Measurements from ENCODE around the gene GALNT10. TPM values are rescaled to one million over a fixed set of nuclear protein-coding genes. Genes with fewer than 3 reads are reported as not detected.

The GALNT10 gene
- total RNA-seq, 4 donors from 2014 or later, result 21.4 to 49.8 (median 44.7) TPM

GRCh38 chr5:154341620-154342019, 151.1 kb downstream of the GALNT10 start:
- no peaks in the 10 kb centered on the region for H3K27me3 ChIP-seq
- intact Hi-C loops (cut with DNase I), result no loop called here
- H3K36me3 ChIP-seq, result peaks cover 0 to 11% (median 0%) of the 10 kb centered on the region in 4 donors
- TF ChIP-seq POLR2AphosphoS5 (IDR thresholded peaks at IDR 0.05), result no peak
- TF ChIP-seq POLR2A (IDR thresholded peaks at IDR 0.05; ENCODE audit: low read depth), result no peak
- no peak for TF ChIP-seq CTCF (IDR thresholded peaks at IDR 0.05)
- no peak for TF ChIP-seq EP300 (IDR thresholded peaks at IDR 0.05)
- no peak overlapping the region for H3K4me3 ChIP-seq
- H3K9me3 ChIP-seq, result no peaks in the 10 kb centered on the region
- H3K27ac ChIP-seq (replicated peaks in 1 of 4), result no peak overlapping the region
- no peak for DNase-seq (ENCODE audit: extremely low spot score)
- 92% methylated on average over 5 of the region's 6 CpGs for WGBS
- peaks cover 0 to 8% (median 5%) of the 10 kb centered on the region in 4 donors for H3K4me1 ChIP-seq

- Histone ChIP-seq H3K9me3 (no peaks in the 10 kb centered on the region), H3K4me3 (no peak overlapping the region), H3K36me3 (peaks cover 0 to 9% (median 0%) of the 10 kb centered on the region in 4 donors), H3K4me1 (peaks cover 0 to 12% (median 8%) of the 10 kb centered on the region in 4 donors), H3K27ac (replicated peaks in 1 of 4) (no peak overlapping the region), H3K27me3 (no peaks in the 10 kb centered on the region)
- no peak for TF ChIP-seq CTCF (IDR thresholded peaks at IDR 0.05)
- TF ChIP-seq POLR2AphosphoS5 (IDR thresholded peaks at IDR 0.05), result no peak
- TF ChIP-seq POLR2A (IDR thresholded peaks at IDR 0.05; ENCODE audit: low read depth), result no peak
- TF ChIP-seq EP300 (IDR thresholded peaks at IDR 0.05), result no peak
- intact Hi-C loops (cut with DNase I), result no loop called here
- DNase-seq (ENCODE audit: extremely low spot score), result no peak
- 96% methylated on average over 7 of the region's 7 CpGs for WGBS
Measured at GRCh38 chr5:154342211-154342610, 151.7 kb downstream of the GALNT10 start.

GRCh38 chr5:154342963-154343362, 152.4 kb downstream of the GALNT10 start:
- no peak overlapping the region for H3K4me3 ChIP-seq
- H3K27me3 ChIP-seq, result no peaks in the 10 kb centered on the region
- TF ChIP-seq EP300 (IDR thresholded peaks at IDR 0.05), result no peak
- TF ChIP-seq CTCF (IDR thresholded peaks at IDR 0.05), result no peak
- no peak for TF ChIP-seq POLR2AphosphoS5 (IDR thresholded peaks at IDR 0.05)
- no peak for TF ChIP-seq POLR2A (IDR thresholded peaks at IDR 0.05; ENCODE audit: low read depth)
- 72% methylated on average over 4 of the region's 4 CpGs for WGBS
- intact Hi-C loops (cut with DNase I), result no loop called here
- no peak for DNase-seq (ENCODE audit: extremely low spot score)
- no peaks in the 10 kb centered on the region for H3K9me3 ChIP-seq
- peaks cover 0 to 13% (median 8%) of the 10 kb centered on the region in 4 donors for H3K4me1 ChIP-seq
- H3K27ac ChIP-seq (replicated peaks in 1 of 4), result no peak overlapping the region
- H3K36me3 ChIP-seq, result peaks cover 0 to 3% (median 0%) of the 10 kb centered on the region in 4 donors

GRCh38 chr5:154344461-154344860, 153.9 kb downstream of the GALNT10 start:
- Histone ChIP-seq H3K36me3 (no peaks in the 10 kb centered on the region), H3K9me3 (no peaks in the 10 kb centered on the region), H3K4me3 (no peak overlapping the region), H3K4me1 (peaks cover 0 to 13% (median 8%) of the 10 kb centered on the region in 4 donors), H3K27ac (replicated peaks in 1 of 4) (no peak overlapping the region), H3K27me3 (no peaks in the 10 kb centered on the region)
- no peak for DNase-seq (ENCODE audit: extremely low spot score)
- 91% methylated on average over 5 of the region's 5 CpGs for WGBS
- TF ChIP-seq CTCF (IDR thresholded peaks at IDR 0.05), result no peak
- TF ChIP-seq POLR2A (IDR thresholded peaks at IDR 0.05; ENCODE audit: low read depth), result no peak
- no peak for TF ChIP-seq POLR2AphosphoS5 (IDR thresholded peaks at IDR 0.05)
- no peak for TF ChIP-seq EP300 (IDR thresholded peaks at IDR 0.05)
- intact Hi-C loops (cut with DNase I), result no loop called here

Data from esophagus muscularis mucosa (tissue), 4 donors.